ENCODE data around the gene NFE2L3. TPM values are rescaled to one million over a fixed set of nuclear protein-coding genes. Genes with fewer than 3 reads are reported as not detected.

The NFE2L3 gene
- total and polyA plus RNA-seq, 2 of the 4 experiments (the other 2 are of a cell fraction), result 28.0 to 43.2 TPM

DNA sequence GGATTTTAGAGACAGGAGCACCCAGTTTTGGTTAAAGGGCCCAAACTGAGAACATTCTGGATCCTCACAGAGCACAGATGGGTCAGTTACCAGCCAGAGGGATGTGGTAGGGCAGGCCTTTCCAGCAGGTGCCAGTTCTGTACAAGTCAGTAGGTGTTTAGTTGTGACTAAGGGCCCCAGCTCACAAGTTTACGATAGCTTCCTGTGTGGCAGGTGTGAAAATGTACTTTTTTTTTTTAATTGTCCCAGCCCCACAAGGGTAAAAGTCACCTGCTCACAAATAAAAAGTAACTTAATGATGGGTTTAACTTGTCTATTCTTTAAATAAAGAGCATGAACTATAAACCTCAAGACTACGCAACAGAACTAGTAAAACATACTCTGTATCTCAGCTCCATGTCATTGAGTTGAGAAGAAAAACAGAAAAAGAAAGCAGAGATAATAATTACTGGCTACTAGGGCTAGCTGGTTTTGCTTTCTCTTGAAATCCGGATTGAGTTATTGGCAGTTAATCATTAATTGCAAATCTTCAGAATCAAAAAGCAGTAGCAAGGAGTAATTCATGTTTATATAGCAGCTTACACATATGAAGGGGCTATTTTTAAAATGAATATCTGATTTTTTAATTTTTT, 15.4 kb downstream of the NFE2L3 start:
- no TSS peak for BruUV-seq (replicated peaks)
- WGBS, 2 experiments (ENCODE audit: extremely low coverage in 2 of 2, insufficient read length in 1 of 2), result no CpG with 5 or more reads among the region's 3 CpGs
- in situ Hi-C loops (cut with MboI; ENCODE audit: low sequenced_read_pairs), result no loop called here

More for the DNA sequence above, 15.4 kb downstream of the NFE2L3 start:
- Histone ChIP-seq H2BK15ac (ENCODE audit: low read depth, low read length) (no peak overlapping the region), H3K27ac (ENCODE audit: insufficient read depth, low read length) (no peak overlapping the region), H3K9ac (ENCODE audit: low read depth, low read length) (no peak overlapping the region), H3K23ac (ENCODE audit: low read depth, low read length) (no peak overlapping the region), H3K36me3 (ENCODE audit: control insufficient read depth, insufficient read depth, low read length) (no peaks in the 10 kb centered on the region), H2BK120ac (ENCODE audit: low read depth, low read length) (no peak overlapping the region), H4K20me1 (ENCODE audit: insufficient read depth, low read length) (no peaks in the 10 kb centered on the region), H3K79me1 (ENCODE audit: low read depth in 1 of 2, low read length in 2 of 2) (peaks cover 3 to 14% of the 10 kb centered on the region in 2 experiments; a peak in 2 of 4 replicates), H2AK5ac (ENCODE audit: low read depth, low read length) (no peak overlapping the region), H2AK9ac (replicated peaks; ENCODE audit: low read depth, low read length, poor library complexity) (no peak overlapping the region), H3K4me2 (ENCODE audit: low read depth, low read length) (no peak overlapping the region), H3K14ac (replicated peaks; ENCODE audit: low read depth, low read length) (no peak overlapping the region), H3K18ac (ENCODE audit: low read depth, low read length) (no peak overlapping the region), H4K5ac (ENCODE audit: low read depth, low read length) (no peak overlapping the region), H4K8ac (ENCODE audit: low read depth in 2 of 2, low read length in 2 of 2) (no peak overlapping the region), H3K4me1 (ENCODE audit: control insufficient read depth, insufficient read depth, low read length) (peaks cover 3% of the 10 kb centered on the region; the same call in 1 of the 2 replicates), H2AFZ (replicated peaks; ENCODE audit: low read length, poor library complexity) (no peak overlapping the region), H3K27me3 (ENCODE audit: control insufficient read depth, insufficient read depth, low read length) (no peaks in the 10 kb centered on the region), H4K91ac (ENCODE audit: insufficient read depth, low read depth, low read length) (no peak overlapping the region), H3K4ac (ENCODE audit: low read depth, low read length) (no peak overlapping the region), H3K9me3 (ENCODE audit: control insufficient read depth, insufficient read depth, low read length) (no peaks in the 10 kb centered on the region), H2BK5ac (ENCODE audit: low read depth, low read length, poor library complexity, severe bottlenecking) (no peak overlapping the region), H3K56ac (ENCODE audit: extremely low read depth, insufficient read depth, low read length) (no peak overlapping the region), H3K9me1 (ENCODE audit: insufficient read depth, low read length) (peaks cover 8% of the 10 kb centered on the region), H3K4me3 (ENCODE audit: insufficient read depth, low read depth, low read length) (no peak overlapping the region), H2BK20ac (ENCODE audit: low read depth, low read length) (no peak overlapping the region)
- dilution Hi-C loops (cut with HindIII; ENCODE audit: low sequenced_read_pairs, unreplicated experiment), result no loop called here
- TF ChIP-seq, protein P1, sequence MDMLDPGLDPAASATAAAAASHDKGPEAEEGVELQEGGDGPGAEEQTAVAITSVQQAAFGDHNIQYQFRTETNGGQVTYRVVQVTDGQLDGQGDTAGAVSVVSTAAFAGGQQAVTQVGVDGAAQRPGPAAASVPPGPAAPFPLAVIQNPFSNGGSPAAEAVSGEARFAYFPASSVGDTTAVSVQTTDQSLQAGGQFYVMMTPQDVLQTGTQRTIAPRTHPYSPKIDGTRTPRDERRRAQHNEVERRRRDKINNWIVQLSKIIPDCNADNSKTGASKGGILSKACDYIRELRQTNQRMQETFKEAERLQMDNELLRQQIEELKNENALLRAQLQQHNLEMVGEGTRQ (IDR thresholded peaks at IDR 0.05; ENCODE audit: low read depth, low read length), result no peak
- TF ChIP-seq CHD1 (IDR thresholded peaks at IDR 0.05; ENCODE audit: low read depth, low read length) (no peak), RAD21 (IDR thresholded peaks at IDR 0.05; ENCODE audit: low read length) (no peak), CEBPB (IDR thresholded peaks at IDR 0.05; ENCODE audit: low read depth, low read length) (no peak), SMC3 (IDR thresholded peaks at IDR 0.05; ENCODE audit: low read depth, low read length) (no peak), FOS (IDR thresholded peaks at IDR 0.05; ENCODE audit: low read depth, low read length) (no peak), RCOR1 (IDR thresholded peaks at IDR 0.05; ENCODE audit: insufficient replicate concordance, low read length) (no peak), NFE2L2 (IDR thresholded peaks at IDR 0.05; ENCODE audit: low read depth, low read length) (no peak), POLR2A (IDR thresholded peaks at IDR 0.05; ENCODE audit: low read depth, low read length) (no peak), MAFK (IDR thresholded peaks at IDR 0.05; ENCODE audit: low read depth, low read length) (no peak), MXI1 (IDR thresholded peaks at IDR 0.05; ENCODE audit: borderline replicate concordance, low read depth, low read length) (no peak), RFX5 (IDR thresholded peaks at IDR 0.05; ENCODE audit: low read depth, low read length) (no peak)
- TF ChIP-seq, protein P2, sequence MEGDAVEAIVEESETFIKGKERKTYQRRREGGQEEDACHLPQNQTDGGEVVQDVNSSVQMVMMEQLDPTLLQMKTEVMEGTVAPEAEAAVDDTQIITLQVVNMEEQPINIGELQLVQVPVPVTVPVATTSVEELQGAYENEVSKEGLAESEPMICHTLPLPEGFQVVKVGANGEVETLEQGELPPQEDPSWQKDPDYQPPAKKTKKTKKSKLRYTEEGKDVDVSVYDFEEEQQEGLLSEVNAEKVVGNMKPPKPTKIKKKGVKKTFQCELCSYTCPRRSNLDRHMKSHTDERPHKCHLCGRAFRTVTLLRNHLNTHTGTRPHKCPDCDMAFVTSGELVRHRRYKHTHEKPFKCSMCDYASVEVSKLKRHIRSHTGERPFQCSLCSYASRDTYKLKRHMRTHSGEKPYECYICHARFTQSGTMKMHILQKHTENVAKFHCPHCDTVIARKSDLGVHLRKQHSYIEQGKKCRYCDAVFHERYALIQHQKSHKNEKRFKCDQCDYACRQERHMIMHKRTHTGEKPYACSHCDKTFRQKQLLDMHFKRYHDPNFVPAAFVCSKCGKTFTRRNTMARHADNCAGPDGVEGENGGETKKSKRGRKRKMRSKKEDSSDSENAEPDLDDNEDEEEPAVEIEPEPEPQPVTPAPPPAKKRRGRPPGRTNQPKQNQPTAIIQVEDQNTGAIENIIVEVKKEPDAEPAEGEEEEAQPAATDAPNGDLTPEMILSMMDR (conservative IDR thresholded peaks at IDR 0.05; ENCODE audit: low read depth, low read length), result no peak
- CTCF ChIA-PET, result interaction anchor here (0.6 kb wide), 2 partner anchors 31 to 55 kb away, joined by 3 to 4 read pairs; no protein-coding TSS in a partner anchor
- ATAC-seq (ENCODE audit: low read depth), result no peak
- POLR2A ChIA-PET (ENCODE audit: unreplicated experiment), result no interaction called here
- intact Hi-C loops (cut with micrococcal nuclease), result no loop called here
- no peak for DNase-seq
